Keratinocyte (primary cell): ENCODE results near the gene LPAR5. TPM values are rescaled to one million over a fixed set of nuclear protein-coding genes. Genes with fewer than 3 reads are reported as not detected.

Source experiments
- DNase-seq: peaks from one replicate; pipeline ENCODE4 v3.0.0-alpha.2; 2011; ENCODE audit warnings: low read depth, missing footprints, low spot score
- FAIRE-seq: peaks from 2 replicates; lab custom pipeline; 2011; peaks lifted over from hg19 to GRCh38; lab: Jason Lieb, UNC
- H2AFZ ChIP-seq: 2 replicates; pipeline ENCODE4 v1.6.0; 2012; ENCODE audit warnings: low read length, control low read depth, inconsistent platforms; ENCODE audit not compliant: control insufficient read depth
- H3K27ac ChIP-seq: 2 replicates; pipeline ENCODE4 v1.5.1; 2011; ENCODE audit warnings: low read length; ENCODE audit not compliant: control insufficient read depth, insufficient read depth
- H3K27me3 ChIP-seq: 3 replicates; pipeline ENCODE4 v1.6.0; 2011; ENCODE audit warnings: low read length; ENCODE audit not compliant: control insufficient read depth, insufficient read depth; ENCODE audit errors: extremely low read depth
- H3K36me3 ChIP-seq, 2 experiments: 2 replicates in 1 of 2; 3 replicates in 1 of 2; pipeline ENCODE4 v1.5.1; 2011; ENCODE audit warnings: low read length in 2 of 2, mild to moderate bottlenecking in 1 of 2; ENCODE audit not compliant: control insufficient read depth in 2 of 2, insufficient read depth in 2 of 2; ENCODE audit errors: extremely low read depth in 1 of 2
- H3K4me1 ChIP-seq: 3 replicates; pipeline ENCODE4 v1.5.1; 2011; ENCODE audit warnings: low read length; ENCODE audit not compliant: control insufficient read depth, insufficient read depth; ENCODE audit errors: extremely low read depth
- H3K4me2 ChIP-seq: 3 replicates; pipeline ENCODE4 v1.6.0; 2011; ENCODE audit warnings: low read depth, low read length; ENCODE audit not compliant: control insufficient read depth, insufficient read depth; ENCODE audit errors: extremely low read depth
- H3K4me3 ChIP-seq, 3 experiments: fragments of 200-600 bp in 1 of 3; sonication (generic) in 1 of 3; 2 replicates in 2 of 3; 3 replicates in 1 of 3; pipeline ENCODE4 v1.5.1; 2011 to 2016; ENCODE audit warnings: low read length in 3 of 3, mild to moderate bottlenecking in 3 of 3, control low read depth in 2 of 3, inconsistent platforms in 1 of 3, low read depth in 1 of 3, mixed read lengths in 1 of 3, mixed run types in 1 of 3, moderate library complexity in 1 of 3; ENCODE audit not compliant: control insufficient read depth in 2 of 3, insufficient read depth in 2 of 3; ENCODE audit errors: extremely low read depth in 1 of 3
- H3K79me2 ChIP-seq: 2 replicates; pipeline ENCODE4 v1.6.0; 2012; ENCODE audit warnings: low read length; ENCODE audit not compliant: control insufficient read depth, insufficient read depth
- H3K9ac ChIP-seq: 3 replicates; pipeline ENCODE4 v1.6.0; 2011; ENCODE audit warnings: low read length; ENCODE audit not compliant: control insufficient read depth, insufficient read depth; ENCODE audit errors: extremely low read depth
- H3K9me1 ChIP-seq: 3 replicates; pipeline ENCODE4 v1.6.0; 2011; ENCODE audit warnings: low read length; ENCODE audit not compliant: control insufficient read depth, insufficient read depth; ENCODE audit errors: extremely low read depth
- H3K9me3 ChIP-seq: 2 replicates; pipeline ENCODE4 v1.5.1; 2012; ENCODE audit warnings: low read depth, low read length; ENCODE audit not compliant: control insufficient read depth
- H4K20me1 ChIP-seq: 3 replicates; pipeline ENCODE4 v1.6.0; 2011; ENCODE audit warnings: low read length; ENCODE audit not compliant: control insufficient read depth, insufficient read depth; ENCODE audit errors: extremely low read depth
- CTCF ChIP-seq, 3 experiments: IDR thresholded peaks in 1 of 3; conservative IDR thresholded peaks in 1 of 3; optimal IDR thresholded peaks in 1 of 3; 2 replicates in 2 of 3; 3 replicates in 1 of 3; pipeline versions ENCODE3 to v1.5.1; 2011; ENCODE audit warnings: low read length in 3 of 3, mild to moderate bottlenecking in 3 of 3, moderate library complexity in 2 of 3, control low read depth in 1 of 3, inconsistent platforms in 1 of 3; ENCODE audit not compliant: insufficient read depth in 2 of 3; ENCODE audit errors: extremely low read depth in 1 of 3
- EZH2 ChIP-seq: IDR thresholded peaks from one replicate; pipeline ENCODE4 v1.6.1; 2012; ENCODE audit warnings: inconsistent platforms, mild to moderate bottlenecking, low read length, moderate library complexity
- dilution Hi-C: fragments of 300-500 bp; cut with MboI; formaldehyde crosslinking; loops from one replicate; pipeline ENCODE4 v1.7.0; 2020; ENCODE audit warnings: low sequenced_read_pairs; ENCODE audit not compliant: extremely low pct_ligation_motif_present
- polyA plus RNA-seq, 5 experiments: library from polyadenylated mRNA; depleted of rRNA in 3 of 5; stranded (reverse) in 3 of 5; stranded (forward) in 1 of 5; unstranded in 1 of 5; fragments of >200 nt; gene quantifications; 1 replicate in 1 of 5; 2 replicates in 3 of 5; 3 replicates in 1 of 5; pipeline versions ENCODE4 v1.2.1 to v1.2.3, GENCODE V29; 2011 to 2012; ENCODE audit warnings: missing spikeins in 2 of 5, low read depth in 1 of 5, low replicate concordance in 1 of 5

LPAR5 gene
- polyA plus RNA-seq, 1 donor (not counting 4 experiments of a cell fraction or from before 2014, with no cell fraction given): 8.3 TPM

GRCh38 chr12:6667559-6668210 is 31.9 kb upstream of the LPAR5 start:
- dilution Hi-C loops: no loop called here
- Histone ChIP-seq H3K4me1 (no peaks in the 10 kb centered on the region), H3K4me2 (no peak overlapping the region), H3K9me1 (no peaks in the 10 kb centered on the region), H3K79me2 (peaks cover 1% of the 10 kb centered on the region), H3K9ac (no peak overlapping the region), H3K4me3 (no peak overlapping the region), H3K27ac (no peak overlapping the region), H3K27me3 (no peaks in the 10 kb centered on the region), H2AFZ (no peak overlapping the region), H4K20me1 (no peaks in the 10 kb centered on the region), H3K9me3 (no peaks in the 10 kb centered on the region), H3K36me3 (peaks cover 34 to 40% of the 10 kb centered on the region in 2 experiments)
- FAIRE-seq: no peak
- no peak for TF ChIP-seq EZH2
- peak; percentile 50 to 55 (median 55) for TF ChIP-seq CTCF (optimal IDR thresholded peaks at IDR 0.05 in 1 of 3, IDR thresholded peaks at IDR 0.05 in 1 of 3, conservative IDR thresholded peaks at IDR 0.05 in 1 of 3; ENCODE audit: extremely low read depth in 1 of 3, insufficient read depth in 2 of 3, low read length in 3 of 3)
- no peak for DNase-seq

- Histone ChIP-seq H3K9ac (no peak overlapping the region), H3K27me3 (no peaks in the 10 kb centered on the region), H3K4me2 (no peak overlapping the region), H3K36me3 (peaks cover 22 to 28% of the 10 kb centered on the region in 2 experiments), H3K27ac (no peak overlapping the region), H3K9me1 (no peaks in the 10 kb centered on the region), H3K4me1 (peaks cover 10% of the 10 kb centered on the region), H3K9me3 (no peaks in the 10 kb centered on the region), H3K79me2 (peaks cover 9% of the 10 kb centered on the region), H3K4me3 (no peak overlapping the region), H2AFZ (no peak overlapping the region), H4K20me1 (no peaks in the 10 kb centered on the region)
- FAIRE-seq (no peak), DNase-seq (no peak)
- dilution Hi-C loops: no loop called here
- no peak for TF ChIP-seq CTCF (optimal IDR thresholded peaks at IDR 0.05 in 1 of 3, IDR thresholded peaks at IDR 0.05 in 1 of 3, conservative IDR thresholded peaks at IDR 0.05 in 1 of 3; ENCODE audit: extremely low read depth in 1 of 3, insufficient read depth in 2 of 3, low read length in 3 of 3)
- no peak for TF ChIP-seq EZH2
Measured at GRCh38 chr12:6666211-6666610, 30.5 kb upstream of the LPAR5 start.
